ENCODE data around the gene SLX4IP. TPM values are rescaled to one million over a fixed set of nuclear protein-coding genes. Genes with fewer than 3 reads are reported as not detected.
A peak's percentile ranks its signal among the peaks of the same experiment; 100 is the strongest.

Gene SLX4IP
- total and polyA plus RNA-seq, 2 of the 13 experiments (the other 11 are each of a cell fraction or from before 2014, with no cell fraction given) = 3.6 to 7.3 TPM

- peak; percentile 94 for TF ChIP-seq ARID5B (CRISPR knock-in tag; IDR thresholded peaks at IDR 0.05)
- peak; percentile 63 for TF ChIP-seq ERF (CRISPR knock-in tag; IDR thresholded peaks at IDR 0.05)
- TF ChIP-seq ZNF652 (CRISPR knock-in tag; IDR thresholded peaks at IDR 0.05; ENCODE audit: borderline replicate concordance, low read depth) = 0 out of 2 replicates have a peak, but pooled peaks have one; percentile 9
- peak; percentile 89 for TF ChIP-seq SALL1 (CRISPR knock-in tag; IDR thresholded peaks at IDR 0.05)
- TF ChIP-seq AFF4 (CRISPR knock-in tag; IDR thresholded peaks at IDR 0.05) = no peak
- TF ChIP-seq ARID2 (CRISPR knock-in tag; IDR thresholded peaks at IDR 0.05; ENCODE audit: borderline replicate concordance) = 0 out of 2 replicates have a peak, but pooled peaks have one; percentile 28
- TF ChIP-seq STAT6 (CRISPR knock-in tag; IDR thresholded peaks at IDR 0.05; ENCODE audit: borderline replicate concordance) = no peak
- peak; percentile 88 for TF ChIP-seq IKZF5 (CRISPR knock-in tag; IDR thresholded peaks at IDR 0.05)
- no peak for TF ChIP-seq ZNF367 (CRISPR knock-in tag; IDR thresholded peaks at IDR 0.05; ENCODE audit: borderline replicate concordance)
- TF ChIP-seq ZNF281 (CRISPR knock-in tag; IDR thresholded peaks at IDR 0.05; ENCODE audit: borderline replicate concordance) = peak; percentile 56; the same call in 1 of the 2 replicates
These were observed 5.6 kb upstream of the SLX4IP start (continued) for GRCh38 chr20:10429443-10429981.
